SK-N-SH treated with all-trans-retinoic acid at 6 μM for 48 hours (cell line): ENCODE results near the gene OBSCN.
A peak's percentile ranks its signal among the peaks of the same experiment; 100 is the strongest.

Experiments used
- ATAC-seq: fragments of 200-7000 bp; cut with Tn5 transposase; 3 replicates; pipeline ENCODE4 v1.9.1; 2020; ENCODE audit warnings: mild to moderate bottlenecking, moderate library complexity
- ARNTL ChIP-seq: fragments of 450-650 bp; formaldehyde crosslinking; IDR thresholded peaks from 2 replicates; pipeline ENCODE4 v1.5.0; 2020; ENCODE audit warnings: low read depth, mild to moderate bottlenecking, moderate library complexity, borderline replicate concordance
- BACH2 ChIP-seq: fragments of 250-450 bp; sonication (Bioruptor Pico); IDR thresholded peaks from 2 replicates; pipeline ENCODE4 v1.9.0; 2021; ENCODE audit warnings: mild to moderate bottlenecking, borderline replicate concordance
- CSDC2 ChIP-seq: fragments of 250-450 bp; sonication (Bioruptor Pico); IDR thresholded peaks from 2 replicates; pipeline ENCODE4 v1.5.0; 2020; ENCODE audit warnings: mild to moderate bottlenecking, moderate library complexity
- CSRNP3 ChIP-seq: fragments of 250-450 bp; sonication (Bioruptor Pico); IDR thresholded peaks from 2 replicates; pipeline ENCODE4 v1.5.1; 2021; ENCODE audit warnings: mild to moderate bottlenecking, moderate library complexity
- ESRRG ChIP-seq: fragments of 250-450 bp; sonication (Bioruptor Pico); IDR thresholded peaks from 2 replicates; pipeline ENCODE4 v1.6.1; 2021; ENCODE audit warnings: mild to moderate bottlenecking
- ISL1 ChIP-seq: fragments of 250-450 bp; sonication (Bioruptor Pico); IDR thresholded peaks from 2 replicates; pipeline ENCODE4 v2.1.2; 2022; ENCODE audit warnings: mild to moderate bottlenecking, moderate library complexity
- OSR1 ChIP-seq: fragments of 250-450 bp; sonication (Bioruptor Pico); IDR thresholded peaks from 2 replicates; pipeline ENCODE4 v1.8.0; 2022; ENCODE audit warnings: moderate library complexity, mild to moderate bottlenecking, inconsistent platforms
- PPARA ChIP-seq: fragments of 250-450 bp; sonication (Bioruptor Pico); IDR thresholded peaks from 2 replicates; pipeline ENCODE4 v1.5.0; 2020; ENCODE audit warnings: mild to moderate bottlenecking, borderline replicate concordance
- RARB ChIP-seq: fragments of 250-450 bp; sonication (Bioruptor Pico); IDR thresholded peaks from 2 replicates; pipeline ENCODE4 v1.8.0; 2021; ENCODE audit warnings: mild to moderate bottlenecking, moderate library complexity
- SNAI2 ChIP-seq: fragments of 250-450 bp; sonication (Bioruptor Pico); IDR thresholded peaks from 2 replicates; pipeline ENCODE4 v1.5.0; 2020; ENCODE audit warnings: mild to moderate bottlenecking, moderate library complexity
- TCF4 ChIP-seq: fragments of 250-450 bp; sonication (Bioruptor Pico); IDR thresholded peaks from 2 replicates; pipeline ENCODE4 v1.8.0; 2021; ENCODE audit warnings: mild to moderate bottlenecking, moderate library complexity, borderline replicate concordance
- TOX ChIP-seq: fragments of 250-450 bp; sonication (Bioruptor Pico); IDR thresholded peaks from 2 replicates; pipeline ENCODE4 v1.8.0; 2021; ENCODE audit warnings: mild to moderate bottlenecking, moderate library complexity, borderline replicate concordance
- TSHZ2 ChIP-seq: fragments of 250-450 bp; sonication (Bioruptor Pico); IDR thresholded peaks from 2 replicates; pipeline ENCODE4 v1.5.0; 2020; ENCODE audit warnings: mild to moderate bottlenecking, moderate library complexity
- ZC3H10 ChIP-seq: fragments of 250-450 bp; sonication (Bioruptor Pico); IDR thresholded peaks from 2 replicates; pipeline ENCODE4 v1.5.1; 2021; ENCODE audit warnings: mild to moderate bottlenecking, moderate library complexity
- ZFP3 ChIP-seq: fragments of 250-450 bp; sonication (Bioruptor Pico); IDR thresholded peaks from 2 replicates; pipeline ENCODE4 v1.5.0; 2020; ENCODE audit warnings: mild to moderate bottlenecking, moderate library complexity
- ZFP30 ChIP-seq: fragments of 450-650 bp; formaldehyde crosslinking; IDR thresholded peaks from 2 replicates; pipeline ENCODE4 v1.5.0; 2022; ENCODE audit warnings: mild to moderate bottlenecking, moderate library complexity
- ZNF565 ChIP-seq: fragments of 450-650 bp; formaldehyde crosslinking; conservative IDR thresholded peaks from 2 replicates; pipeline ENCODE4 v1.5.0; 2020; ENCODE audit warnings: low read depth, mild to moderate bottlenecking, moderate library complexity
- ZNF70 ChIP-seq: fragments of 450-650 bp; formaldehyde crosslinking; IDR thresholded peaks from 2 replicates; pipeline ENCODE4 v1.5.0; 2020; ENCODE audit warnings: mild to moderate bottlenecking, moderate library complexity
- ZNF8 ChIP-seq: fragments of 450-650 bp; formaldehyde crosslinking; IDR thresholded peaks from 2 replicates; pipeline ENCODE4 v1.5.0; 2020; ENCODE audit warnings: mild to moderate bottlenecking, moderate library complexity
- TF ChIP-seq, protein P1 (sequence below): fragments of 250-450 bp; sonication (Bioruptor Pico); IDR thresholded peaks from 2 replicates; pipeline ENCODE4 v1.8.0; 2020; ENCODE audit warnings: mild to moderate bottlenecking, moderate library complexity, borderline replicate concordance
- TF ChIP-seq, protein P2 (sequence below): fragments of 250-450 bp; sonication (Bioruptor Pico); IDR thresholded peaks from 2 replicates; pipeline ENCODE4 v1.8.0; 2021; ENCODE audit warnings: low read depth, mild to moderate bottlenecking, moderate library complexity, borderline replicate concordance
- TF ChIP-seq, protein P3 (sequence below): fragments of 250-450 bp; sonication (Bioruptor Pico); IDR thresholded peaks from 2 replicates; pipeline ENCODE4 v1.5.1; 2020; ENCODE audit warnings: low read depth, mild to moderate bottlenecking, moderate library complexity

Gene OBSCN

DNA sequence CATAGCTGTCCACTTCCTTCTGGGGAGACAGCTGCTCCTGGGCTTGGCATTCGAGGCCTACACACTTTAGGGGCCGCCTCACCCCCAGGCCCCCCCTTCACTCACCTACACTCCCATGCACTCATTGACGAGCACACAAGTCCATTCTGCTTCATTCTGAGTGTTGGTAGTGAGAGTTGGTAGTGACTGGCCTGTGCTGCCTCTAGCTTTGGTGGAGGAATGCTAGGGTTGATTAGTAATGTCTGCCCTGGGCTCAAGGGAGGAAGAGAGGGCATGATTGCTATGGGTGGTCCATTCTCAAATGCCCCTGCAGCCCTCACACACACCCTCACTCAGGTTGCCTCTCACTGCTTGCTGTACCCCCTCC is 168.4 kb downstream of the OBSCN start:
- no peak for TF ChIP-seq RARB (CRISPR knock-in tag)
- no peak for TF ChIP-seq ISL1 (CRISPR knock-in tag)
- no peak for TF ChIP-seq TOX
- TF ChIP-seq ZFP3 (CRISPR knock-in tag), result no peak
- TF ChIP-seq ARNTL, result no peak
- TF ChIP-seq ZNF70 (CRISPR knock-in tag), result no peak
- TF ChIP-seq ESRRG (CRISPR knock-in tag), result no peak
- no peak for TF ChIP-seq ZC3H10 (CRISPR knock-in tag)
- TF ChIP-seq OSR1 (CRISPR knock-in tag), result no peak
- no peak for TF ChIP-seq ZFP30
- no peak for TF ChIP-seq PPARA (CRISPR knock-in tag)
- no peak for TF ChIP-seq SNAI2 (CRISPR knock-in tag)
- TF ChIP-seq BACH2 (CRISPR knock-in tag), result no peak
- TF ChIP-seq TCF4 (CRISPR knock-in tag), result no peak
- no peak for TF ChIP-seq ZNF565
- TF ChIP-seq CSRNP3 (CRISPR knock-in tag), result no peak
- no peak for TF ChIP-seq CSDC2 (CRISPR knock-in tag)
- no peak for TF ChIP-seq TSHZ2 (CRISPR knock-in tag)
- TF ChIP-seq ZNF8 (CRISPR knock-in tag), result no peak
- ATAC-seq, result no peak

DNA sequence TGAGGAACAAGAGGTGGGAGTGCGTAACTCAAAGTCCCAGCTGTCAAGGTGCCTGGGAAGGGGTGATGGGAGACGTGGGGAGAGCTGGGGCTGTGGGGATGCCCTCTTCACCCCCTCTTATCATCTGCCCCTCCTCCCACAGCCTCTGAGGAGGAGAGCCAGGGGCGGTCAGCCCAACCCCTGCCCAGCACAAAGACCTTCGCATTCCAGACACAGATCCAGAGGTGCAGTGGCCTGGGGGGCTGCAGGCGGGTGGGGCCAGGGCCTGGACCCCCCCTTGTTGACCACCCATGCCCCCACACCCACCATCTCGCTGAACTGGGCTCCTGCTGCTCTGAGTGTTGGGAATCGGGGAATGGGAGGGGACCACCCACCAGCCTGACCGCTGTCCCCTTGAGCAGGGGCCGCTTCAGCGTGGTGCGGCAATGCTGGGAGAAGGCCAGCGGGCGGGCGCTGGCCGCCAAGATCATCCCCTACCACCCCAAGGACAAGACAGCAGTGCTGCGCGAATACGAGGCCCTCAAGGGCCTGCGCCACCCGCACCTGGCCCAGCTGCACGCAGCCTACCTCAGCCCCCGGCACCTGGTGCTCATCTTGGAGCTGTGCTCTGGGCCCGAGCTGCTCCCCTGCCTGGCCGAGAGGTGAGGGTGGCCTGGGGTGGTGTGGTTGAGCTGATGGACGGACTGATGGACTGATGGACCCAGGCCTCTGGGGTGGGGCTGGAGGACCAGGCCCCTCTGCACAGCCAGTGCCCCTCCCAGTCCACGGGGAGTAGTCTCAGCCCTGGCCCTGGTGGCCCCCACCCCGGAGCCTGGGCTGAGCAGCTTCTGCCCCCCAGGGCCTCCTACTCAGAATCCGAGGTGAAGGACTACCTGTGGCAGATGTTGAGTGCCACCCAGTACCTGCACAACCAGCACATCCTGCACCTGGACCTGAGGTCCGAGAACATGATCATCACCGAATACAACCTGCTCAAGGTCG is 169.1 kb downstream of the OBSCN start:
- TF ChIP-seq OSR1 (CRISPR knock-in tag) (no peak), RARB (CRISPR knock-in tag) (no peak), ZC3H10 (CRISPR knock-in tag) (no peak)
- no peak for ATAC-seq

- no peak for ATAC-seq
- TF ChIP-seq CSDC2 (CRISPR knock-in tag), result no peak
- TF ChIP-seq ESRRG (CRISPR knock-in tag), result no peak
- no peak for TF ChIP-seq ARNTL
- TF ChIP-seq ZNF565, result no peak
- no peak for TF ChIP-seq ZNF8 (CRISPR knock-in tag)
- TF ChIP-seq ZNF70 (CRISPR knock-in tag), result no peak
Observed at GRCh38 chr1:228377664-228378089, 169.8 kb downstream of the OBSCN start.

DNA sequence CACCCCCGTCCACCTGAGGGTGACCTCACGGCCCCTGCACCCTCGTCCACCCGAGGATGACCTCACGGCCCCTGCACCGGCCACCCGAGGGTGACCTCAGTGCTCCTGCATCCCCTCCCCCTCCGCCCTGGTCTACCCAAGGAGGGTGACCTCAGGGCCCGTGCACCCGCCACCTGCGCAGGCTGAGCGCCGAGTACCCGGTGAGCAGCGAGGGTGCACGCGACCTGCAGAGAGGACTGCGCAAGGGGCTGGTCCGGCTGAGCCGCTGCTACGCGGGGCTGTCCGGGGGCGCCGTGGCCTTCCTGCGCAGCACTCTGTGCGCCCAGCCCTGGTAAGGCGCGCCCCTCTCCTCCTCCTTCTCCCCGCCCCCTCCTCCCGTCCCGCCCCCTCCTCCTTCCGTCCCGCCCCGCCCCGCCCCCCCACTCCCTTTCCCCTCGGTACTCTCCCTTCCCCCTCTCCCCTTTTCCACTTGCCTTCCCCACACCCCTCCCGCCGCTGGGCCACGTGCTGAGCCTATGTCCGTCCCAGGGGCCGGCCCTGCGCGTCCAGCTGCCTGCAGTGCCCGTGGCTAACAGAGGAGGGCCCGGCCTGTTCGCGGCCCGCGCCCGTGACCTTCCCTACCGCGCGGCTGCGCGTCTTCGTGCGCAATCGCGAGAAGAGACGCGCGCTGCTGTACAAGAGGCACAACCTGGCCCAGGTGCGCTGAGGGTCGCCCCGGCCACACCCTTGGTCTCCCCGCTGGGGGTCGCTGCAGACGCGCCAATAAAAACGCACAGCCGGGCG is 170.4 kb downstream of the OBSCN start:
- TF ChIP-seq RARB (CRISPR knock-in tag) (no peak), ZC3H10 (CRISPR knock-in tag) (no peak), ZFP30 (no peak), CSDC2 (CRISPR knock-in tag) (no peak), SNAI2 (CRISPR knock-in tag) (no peak), PPARA (CRISPR knock-in tag) (no peak), BACH2 (CRISPR knock-in tag) (no peak), ZNF8 (CRISPR knock-in tag) (no peak), ESRRG (CRISPR knock-in tag) (no peak), ISL1 (CRISPR knock-in tag) (no peak), ZNF565 (no peak), OSR1 (CRISPR knock-in tag) (no peak), ZFP3 (CRISPR knock-in tag) (no peak), TOX (no peak)
- TF ChIP-seq, protein P1, sequence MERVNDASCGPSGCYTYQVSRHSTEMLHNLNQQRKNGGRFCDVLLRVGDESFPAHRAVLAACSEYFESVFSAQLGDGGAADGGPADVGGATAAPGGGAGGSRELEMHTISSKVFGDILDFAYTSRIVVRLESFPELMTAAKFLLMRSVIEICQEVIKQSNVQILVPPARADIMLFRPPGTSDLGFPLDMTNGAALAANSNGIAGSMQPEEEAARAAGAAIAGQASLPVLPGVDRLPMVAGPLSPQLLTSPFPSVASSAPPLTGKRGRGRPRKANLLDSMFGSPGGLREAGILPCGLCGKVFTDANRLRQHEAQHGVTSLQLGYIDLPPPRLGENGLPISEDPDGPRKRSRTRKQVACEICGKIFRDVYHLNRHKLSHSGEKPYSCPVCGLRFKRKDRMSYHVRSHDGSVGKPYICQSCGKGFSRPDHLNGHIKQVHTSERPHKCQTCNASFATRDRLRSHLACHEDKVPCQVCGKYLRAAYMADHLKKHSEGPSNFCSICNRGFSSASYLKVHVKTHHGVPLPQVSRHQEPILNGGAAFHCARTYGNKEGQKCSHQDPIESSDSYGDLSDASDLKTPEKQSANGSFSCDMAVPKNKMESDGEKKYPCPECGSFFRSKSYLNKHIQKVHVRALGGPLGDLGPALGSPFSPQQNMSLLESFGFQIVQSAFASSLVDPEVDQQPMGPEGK, result no peak
- TF ChIP-seq, protein P2, sequence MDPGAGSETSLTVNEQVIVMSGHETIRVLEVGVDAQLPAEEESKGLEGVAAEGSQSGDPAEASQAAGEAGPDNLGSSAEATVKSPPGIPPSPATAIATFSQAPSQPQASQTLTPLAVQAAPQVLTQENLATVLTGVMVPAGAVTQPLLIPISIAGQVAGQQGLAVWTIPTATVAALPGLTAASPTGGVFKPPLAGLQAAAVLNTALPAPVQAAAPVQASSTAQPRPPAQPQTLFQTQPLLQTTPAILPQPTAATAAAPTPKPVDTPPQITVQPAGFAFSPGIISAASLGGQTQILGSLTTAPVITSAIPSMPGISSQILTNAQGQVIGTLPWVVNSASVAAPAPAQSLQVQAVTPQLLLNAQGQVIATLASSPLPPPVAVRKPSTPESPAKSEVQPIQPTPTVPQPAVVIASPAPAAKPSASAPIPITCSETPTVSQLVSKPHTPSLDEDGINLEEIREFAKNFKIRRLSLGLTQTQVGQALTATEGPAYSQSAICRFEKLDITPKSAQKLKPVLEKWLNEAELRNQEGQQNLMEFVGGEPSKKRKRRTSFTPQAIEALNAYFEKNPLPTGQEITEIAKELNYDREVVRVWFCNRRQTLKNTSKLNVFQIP (CRISPR knock-in tag), result no peak
- TF ChIP-seq, protein P3, sequence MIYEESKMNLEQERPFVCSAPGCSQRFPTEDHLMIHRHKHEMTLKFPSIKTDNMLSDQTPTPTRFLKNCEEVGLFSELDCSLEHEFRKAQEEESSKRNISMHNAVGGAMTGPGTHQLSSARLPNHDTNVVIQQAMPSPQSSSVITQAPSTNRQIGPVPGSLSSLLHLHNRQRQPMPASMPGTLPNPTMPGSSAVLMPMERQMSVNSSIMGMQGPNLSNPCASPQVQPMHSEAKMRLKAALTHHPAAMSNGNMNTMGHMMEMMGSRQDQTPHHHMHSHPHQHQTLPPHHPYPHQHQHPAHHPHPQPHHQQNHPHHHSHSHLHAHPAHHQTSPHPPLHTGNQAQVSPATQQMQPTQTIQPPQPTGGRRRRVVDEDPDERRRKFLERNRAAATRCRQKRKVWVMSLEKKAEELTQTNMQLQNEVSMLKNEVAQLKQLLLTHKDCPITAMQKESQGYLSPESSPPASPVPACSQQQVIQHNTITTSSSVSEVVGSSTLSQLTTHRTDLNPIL (CRISPR knock-in tag), result no peak
- TF ChIP-seq, all 23 proteins: peak for 0
- peak; percentile 88 for ATAC-seq
